Embryonic facial prominence (tissue), 1 donor: ENCODE results near the gene HOXA9.
A peak's percentile ranks its signal among the peaks of the same experiment; 100 is the strongest.

Experiments used
- DNase-seq: peaks from one replicate; pipeline ENCODE4 v3.0.0-alpha.2; 2016; ENCODE audit errors: extremely low spot score

HOXA9 gene

GRCh38 chr7:27164367-27165088 is 809 bp downstream of the HOXA9 start:
- no peak for DNase-seq

GRCh38 chr7:27164045-27164366 is 1.3 kb downstream of the HOXA9 start:
- DNase-seq = no peak

GRCh38 chr7:27163288-27164044 is 1.9 kb downstream of the HOXA9 start:
- DNase-seq = no peak

GRCh38 chr7:27162561-27163287 is 2.6 kb downstream of the HOXA9 start:
- no peak for DNase-seq

- no peak for DNase-seq
These were observed 3.4 kb downstream of the HOXA9 start for GRCh38 chr7:27161721-27162560.

- DNase-seq = no peak
These were observed 4.1 kb downstream of the HOXA9 start for GRCh38 chr7:27161214-27161720.

GRCh38 chr7:27160546-27161213 is 4.7 kb downstream of the HOXA9 start:
- peak; percentile 78 for DNase-seq

- no peak for DNase-seq
These were observed 5.2 kb downstream of the HOXA9 start for GRCh38 chr7:27160145-27160545.

GRCh38 chr7:27159266-27160144 is 5.8 kb downstream of the HOXA9 start:
- DNase-seq = no peak

- DNase-seq = no peak
These were observed 6.7 kb downstream of the HOXA9 start for GRCh38 chr7:27158436-27159265.

- no peak for DNase-seq
These were observed 7.5 kb downstream of the HOXA9 start for GRCh38 chr7:27157702-27158431.

GRCh38 chr7:27156916-27157701 is 8.2 kb downstream of the HOXA9 start:
- DNase-seq = no peak

GRCh38 chr7:27156508-27156898 is 8.8 kb downstream of the HOXA9 start, which contains the start of gene HOXA7:
HOXA7 (minus strand) TSS chr7:27156675; CDS start chr7:27156545, 130 bp downstream.
- no peak for DNase-seq

GRCh38 chr7:27155816-27156507 is 9.4 kb downstream of the HOXA9 start:
- no peak for DNase-seq

GRCh38 chr7:27154901-27155815 is 10.2 kb downstream of the HOXA9 start:
- no peak for DNase-seq

- no peak for DNase-seq
These were observed 11.0 kb downstream of the HOXA9 start for GRCh38 chr7:27154369-27154768.
